ENCODE measurements around the gene PTPN14.

The PTPN14 gene

DNA sequence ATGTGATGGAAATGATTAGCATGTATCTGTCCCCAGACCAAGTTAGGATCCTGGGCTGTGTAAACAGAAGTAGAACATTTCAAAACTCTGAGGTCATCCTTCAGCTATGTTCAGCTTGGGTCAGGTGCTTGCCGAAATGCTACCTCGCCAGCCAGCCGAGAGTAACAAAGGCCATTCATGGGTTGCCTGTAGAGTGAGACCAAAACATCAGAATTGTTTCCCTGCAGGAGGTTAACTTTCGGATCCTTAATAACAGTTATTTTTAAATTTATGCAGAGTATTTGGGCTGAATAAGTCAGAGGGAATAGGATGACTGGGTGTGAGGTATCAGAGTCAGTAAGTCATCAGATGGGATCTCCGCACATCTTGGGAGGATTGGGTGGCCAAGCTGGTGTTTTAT is 234.8 kb downstream of the PTPN14 start:
- no peaks in the 10 kb centered on the region for H3K27me3 Mint-ChIP-seq (ENCODE audit: low read depth)
- no peaks in the 10 kb centered on the region for H3K9me3 Mint-ChIP-seq
- no peak overlapping the region for H3K4me3 Mint-ChIP-seq
- peaks cover 26% of the 10 kb centered on the region for H3K4me1 Mint-ChIP-seq
- peaks cover 34% of the 10 kb centered on the region for H3K36me3 Mint-ChIP-seq (ENCODE audit: low read depth)
- TF ChIP-seq, protein P1, sequence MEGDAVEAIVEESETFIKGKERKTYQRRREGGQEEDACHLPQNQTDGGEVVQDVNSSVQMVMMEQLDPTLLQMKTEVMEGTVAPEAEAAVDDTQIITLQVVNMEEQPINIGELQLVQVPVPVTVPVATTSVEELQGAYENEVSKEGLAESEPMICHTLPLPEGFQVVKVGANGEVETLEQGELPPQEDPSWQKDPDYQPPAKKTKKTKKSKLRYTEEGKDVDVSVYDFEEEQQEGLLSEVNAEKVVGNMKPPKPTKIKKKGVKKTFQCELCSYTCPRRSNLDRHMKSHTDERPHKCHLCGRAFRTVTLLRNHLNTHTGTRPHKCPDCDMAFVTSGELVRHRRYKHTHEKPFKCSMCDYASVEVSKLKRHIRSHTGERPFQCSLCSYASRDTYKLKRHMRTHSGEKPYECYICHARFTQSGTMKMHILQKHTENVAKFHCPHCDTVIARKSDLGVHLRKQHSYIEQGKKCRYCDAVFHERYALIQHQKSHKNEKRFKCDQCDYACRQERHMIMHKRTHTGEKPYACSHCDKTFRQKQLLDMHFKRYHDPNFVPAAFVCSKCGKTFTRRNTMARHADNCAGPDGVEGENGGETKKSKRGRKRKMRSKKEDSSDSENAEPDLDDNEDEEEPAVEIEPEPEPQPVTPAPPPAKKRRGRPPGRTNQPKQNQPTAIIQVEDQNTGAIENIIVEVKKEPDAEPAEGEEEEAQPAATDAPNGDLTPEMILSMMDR (IDR thresholded peaks at IDR 0.05; ENCODE audit: unreplicated experiment in 3 of 3), result no peak
- no peak overlapping the region for H3K27ac Mint-ChIP-seq

GRCh38 chr1:214314178-214314843 is 237.1 kb downstream of the PTPN14 start:
- peaks cover 26% of the 10 kb centered on the region for H3K4me1 Mint-ChIP-seq
- no peak overlapping the region for H3K27ac Mint-ChIP-seq
- peaks cover 24% of the 10 kb centered on the region for H3K36me3 Mint-ChIP-seq (ENCODE audit: low read depth)
- peaks cover 3% of the 10 kb centered on the region for H3K27me3 Mint-ChIP-seq (ENCODE audit: low read depth)
- H3K9me3 Mint-ChIP-seq, result no peaks in the 10 kb centered on the region
- no peak overlapping the region for H3K4me3 Mint-ChIP-seq
- TF ChIP-seq, protein P1 (IDR thresholded peaks at IDR 0.05; ENCODE audit: unreplicated experiment in 3 of 3), result no peak

- Mint-ChIP-seq H3K27ac (no peak overlapping the region), H3K4me3 (no peak overlapping the region), H3K36me3 (ENCODE audit: low read depth) (peaks cover 13% of the 10 kb centered on the region), H3K27me3 (ENCODE audit: low read depth) (peaks cover 11% of the 10 kb centered on the region), H3K4me1 (peaks cover 13% of the 10 kb centered on the region), H3K9me3 (no peaks in the 10 kb centered on the region)
- TF ChIP-seq, protein P1 (IDR thresholded peaks at IDR 0.05; ENCODE audit: unreplicated experiment in 3 of 3), result no peak
These were observed 238.8 kb downstream of the PTPN14 start for GRCh38 chr1:214312530-214313051.

DNA sequence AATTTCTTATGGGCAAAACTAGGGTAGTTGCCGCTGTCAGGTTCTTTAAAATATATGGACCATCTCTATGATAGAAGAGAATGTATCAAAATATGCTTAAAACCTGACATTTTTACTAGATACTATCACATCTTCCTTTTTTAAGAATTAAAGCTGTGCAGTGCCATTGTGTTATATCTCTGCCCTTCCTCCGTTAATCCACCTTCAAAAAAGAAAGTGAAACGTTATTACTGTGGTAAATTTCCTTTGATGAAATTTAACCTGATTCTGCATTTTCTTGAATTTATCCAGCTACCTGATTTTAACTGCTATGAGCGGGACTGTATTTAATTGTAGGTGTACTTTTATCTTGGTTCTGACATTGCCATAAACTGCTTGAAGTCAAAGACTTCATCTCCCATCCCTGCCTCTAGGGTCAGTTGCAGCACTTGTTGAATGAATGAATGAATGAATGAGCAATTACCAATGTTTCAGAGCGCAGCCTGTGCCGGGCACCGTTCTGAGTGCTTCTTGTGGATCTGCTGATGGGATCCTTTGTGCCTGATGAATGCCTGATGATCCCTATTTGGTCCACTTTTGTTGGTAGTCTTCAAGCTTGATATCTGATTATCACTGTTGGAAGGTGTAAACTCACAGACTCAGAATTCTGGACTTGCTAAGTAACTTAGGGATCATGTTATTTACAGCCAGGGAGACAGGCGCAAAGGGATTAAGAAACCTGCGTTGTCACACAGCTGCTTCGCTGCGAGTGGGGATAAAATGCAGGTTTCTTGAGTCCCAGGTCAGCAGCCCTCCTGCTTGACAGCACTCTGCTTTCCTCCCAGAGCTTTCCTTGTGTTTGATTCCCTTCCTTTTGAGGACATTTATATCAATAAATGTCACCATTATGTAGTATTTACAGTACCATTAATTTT is 240.4 kb downstream of the PTPN14 start:
- Mint-ChIP-seq H3K36me3 (ENCODE audit: low read depth) (peaks cover 8% of the 10 kb centered on the region), H3K27me3 (ENCODE audit: low read depth) (peaks cover 11% of the 10 kb centered on the region), H3K9me3 (no peaks in the 10 kb centered on the region), H3K4me3 (no peak overlapping the region), H3K4me1 (peaks cover 13% of the 10 kb centered on the region), H3K27ac (no peak overlapping the region)
- TF ChIP-seq, protein P1 (IDR thresholded peaks at IDR 0.05; ENCODE audit: unreplicated experiment in 3 of 3), result no peak

- H3K27me3 Mint-ChIP-seq (ENCODE audit: low read depth), result peaks cover 11% of the 10 kb centered on the region
- H3K27ac Mint-ChIP-seq, result no peak overlapping the region
- H3K4me1 Mint-ChIP-seq, result peaks cover 13% of the 10 kb centered on the region
- peaks cover 2% of the 10 kb centered on the region for H3K36me3 Mint-ChIP-seq (ENCODE audit: low read depth)
- TF ChIP-seq, protein P1 (IDR thresholded peaks at IDR 0.05; ENCODE audit: unreplicated experiment in 3 of 3), result no peak
- no peaks in the 10 kb centered on the region for H3K9me3 Mint-ChIP-seq
- no peak overlapping the region for H3K4me3 Mint-ChIP-seq
These were observed 241.4 kb downstream of the PTPN14 start for GRCh38 chr1:214310010-214310409.

Measured in nephron (organoid).